Uterus (tissue), 4 donors: ENCODE results near the gene SRCIN1. TPM values are rescaled to one million over a fixed set of nuclear protein-coding genes. Genes with fewer than 3 reads are reported as not detected.

Experiments
- DNase-seq, 2 donors: peaks; one replicate each; pipeline ENCODE4 v3.0.0-alpha.2; 2019 to 2020
- H3K27ac ChIP-seq, 2 donors: fragments of 200-600 bp; sonication (generic); 1 replicate in 1 of 2; 2 replicates in 1 of 2; pipeline ENCODE4 v1.5.1; 2016 to 2018
- H3K27me3 ChIP-seq, 2 donors: fragments of 200-600 bp; sonication (generic); one replicate each; pipeline ENCODE4 v1.5.1; 2018 to 2019; ENCODE audit warnings: control low read depth in 1 of 2
- H3K36me3 ChIP-seq, 2 donors: fragments of 200-600 bp; sonication (generic); one replicate each; pipeline ENCODE4 v1.5.1; 2019; ENCODE audit warnings: control low read depth in 1 of 2
- H3K4me1 ChIP-seq, 2 donors: fragments of 200-600 bp; sonication (generic); one replicate each; pipeline ENCODE4 v1.5.1; 2018 to 2019; ENCODE audit warnings: control low read depth in 1 of 2
- H3K4me3 ChIP-seq, 2 donors: fragments of 200-600 bp; sonication (generic); 1 replicate in 1 of 2; 2 replicates in 1 of 2; pipeline ENCODE4 v1.5.1; 2018 to 2019; ENCODE audit warnings: mild to moderate bottlenecking in 1 of 2
- H3K9me3 ChIP-seq, 2 donors: fragments of 200-600 bp; sonication (generic); one replicate each; pipeline ENCODE4 v1.5.1; 2019; ENCODE audit warnings: control low read depth in 1 of 2
- POLR2A ChIP-seq, 2 donors: fragments of 450-650 bp; IDR thresholded peaks; one replicate each; pipeline ENCODE4 v1.6.1; 2016; ENCODE audit warnings: antibody characterized with exemption in 2 of 2, mild to moderate bottlenecking in 1 of 2, moderate library complexity in 1 of 2
- intact Hi-C: fragments of 100-400 bp; cut with DNase I; formaldehyde crosslinking; loops from one replicate; pipeline ENCODE4 v1.15.1; 2023; ENCODE audit warnings: low total_unique reads
- total RNA-seq, 4 donors: library from RNA; depleted of rRNA in 3 of 4; stranded (reverse); fragments of >200 nt in 3 of 4; gene quantifications; one replicate each; pipeline versions ENCODE4 v1.1.0 to v1.2.4, GENCODE V29; 2014 to 2023
- TF ChIP-seq, protein P1 (sequence below), 4 experiments: fragments of 200-600 bp in 2 of 4; fragments of 450-650 bp in 2 of 4; sonication (generic) in 2 of 4; IDR thresholded peaks; one replicate each; pipeline ENCODE4 v1.5.1; 2016 to 2019; ENCODE audit warnings: antibody characterized with exemption in 4 of 4, mild to moderate bottlenecking in 2 of 4, moderate library complexity in 1 of 4
- donor health status: DM: yes; HTN: yes; CAD: no.

The SRCIN1 gene
- total RNA-seq, 4 donors from 2014 or later: 3.4 to 6.6 TPM; not detected in 2

DNA sequence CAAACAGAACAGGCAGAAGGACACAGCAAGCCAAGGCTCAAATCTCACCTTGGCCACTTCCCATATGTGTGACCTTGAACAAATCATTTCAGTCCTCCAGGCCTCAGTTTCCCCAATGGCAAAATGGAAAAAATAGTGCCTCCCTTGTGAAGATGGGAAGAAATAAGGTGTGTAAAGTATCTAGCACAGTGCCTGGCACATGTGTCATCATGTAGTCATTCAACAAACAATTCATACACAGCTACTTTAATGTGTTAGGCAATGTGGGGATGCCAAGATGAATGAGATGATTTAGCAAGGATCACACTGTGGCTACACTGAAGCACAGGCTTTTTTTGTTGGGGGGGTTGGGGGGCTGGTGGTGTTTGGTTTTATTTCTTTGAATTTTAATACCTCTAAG lies 13.3 kb downstream of the SRCIN1 start:
- H3K27ac ChIP-seq: no peak overlapping the region
- H3K36me3 ChIP-seq: no peaks in the 10 kb centered on the region
- H3K4me3 ChIP-seq: no peak overlapping the region
- intact Hi-C loops: no loop called here
- no peak for DNase-seq
- TF ChIP-seq, protein P1, sequence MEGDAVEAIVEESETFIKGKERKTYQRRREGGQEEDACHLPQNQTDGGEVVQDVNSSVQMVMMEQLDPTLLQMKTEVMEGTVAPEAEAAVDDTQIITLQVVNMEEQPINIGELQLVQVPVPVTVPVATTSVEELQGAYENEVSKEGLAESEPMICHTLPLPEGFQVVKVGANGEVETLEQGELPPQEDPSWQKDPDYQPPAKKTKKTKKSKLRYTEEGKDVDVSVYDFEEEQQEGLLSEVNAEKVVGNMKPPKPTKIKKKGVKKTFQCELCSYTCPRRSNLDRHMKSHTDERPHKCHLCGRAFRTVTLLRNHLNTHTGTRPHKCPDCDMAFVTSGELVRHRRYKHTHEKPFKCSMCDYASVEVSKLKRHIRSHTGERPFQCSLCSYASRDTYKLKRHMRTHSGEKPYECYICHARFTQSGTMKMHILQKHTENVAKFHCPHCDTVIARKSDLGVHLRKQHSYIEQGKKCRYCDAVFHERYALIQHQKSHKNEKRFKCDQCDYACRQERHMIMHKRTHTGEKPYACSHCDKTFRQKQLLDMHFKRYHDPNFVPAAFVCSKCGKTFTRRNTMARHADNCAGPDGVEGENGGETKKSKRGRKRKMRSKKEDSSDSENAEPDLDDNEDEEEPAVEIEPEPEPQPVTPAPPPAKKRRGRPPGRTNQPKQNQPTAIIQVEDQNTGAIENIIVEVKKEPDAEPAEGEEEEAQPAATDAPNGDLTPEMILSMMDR (IDR thresholded peaks at IDR 0.05): no peak
- no peak for TF ChIP-seq POLR2A (IDR thresholded peaks at IDR 0.05)
- no peaks in the 10 kb centered on the region for H3K4me1 ChIP-seq
- no peaks in the 10 kb centered on the region for H3K9me3 ChIP-seq
- H3K27me3 ChIP-seq: no peaks in the 10 kb centered on the region

DNA sequence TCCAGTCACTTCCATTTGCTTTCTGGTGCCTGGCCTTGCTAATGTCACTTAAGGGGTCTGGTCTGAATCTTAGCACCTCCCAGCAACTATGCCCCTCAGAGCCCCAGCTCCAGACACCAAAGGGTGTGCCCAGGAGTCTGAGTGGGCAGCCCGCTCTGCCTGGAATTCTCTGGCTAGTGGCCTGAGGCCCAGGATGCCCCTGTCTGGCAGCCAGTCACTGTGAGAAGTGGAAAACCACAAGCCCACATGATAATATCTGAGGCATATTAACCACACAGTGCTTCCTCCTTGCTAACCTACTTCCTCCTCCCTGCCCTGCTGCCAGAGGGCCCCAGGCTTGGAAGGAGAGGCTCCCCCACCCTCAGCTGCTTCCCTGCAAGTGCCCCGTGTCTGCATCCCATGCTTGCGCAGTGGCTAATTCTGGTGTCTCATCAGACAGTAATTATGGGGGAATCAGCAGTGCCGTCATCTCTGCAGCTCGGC lies 14.0 kb downstream of the SRCIN1 start:
- H3K27me3 ChIP-seq: no peaks in the 10 kb centered on the region
- DNase-seq: no peak
- intact Hi-C loops: no loop called here
- H3K9me3 ChIP-seq: no peaks in the 10 kb centered on the region
- no peak overlapping the region for H3K4me3 ChIP-seq
- H3K27ac ChIP-seq: no peak overlapping the region
- no peaks in the 10 kb centered on the region for H3K36me3 ChIP-seq
- H3K4me1 ChIP-seq: no peaks in the 10 kb centered on the region
- TF ChIP-seq, protein P1 (IDR thresholded peaks at IDR 0.05): no peak
- TF ChIP-seq POLR2A (IDR thresholded peaks at IDR 0.05): no peak

DNA sequence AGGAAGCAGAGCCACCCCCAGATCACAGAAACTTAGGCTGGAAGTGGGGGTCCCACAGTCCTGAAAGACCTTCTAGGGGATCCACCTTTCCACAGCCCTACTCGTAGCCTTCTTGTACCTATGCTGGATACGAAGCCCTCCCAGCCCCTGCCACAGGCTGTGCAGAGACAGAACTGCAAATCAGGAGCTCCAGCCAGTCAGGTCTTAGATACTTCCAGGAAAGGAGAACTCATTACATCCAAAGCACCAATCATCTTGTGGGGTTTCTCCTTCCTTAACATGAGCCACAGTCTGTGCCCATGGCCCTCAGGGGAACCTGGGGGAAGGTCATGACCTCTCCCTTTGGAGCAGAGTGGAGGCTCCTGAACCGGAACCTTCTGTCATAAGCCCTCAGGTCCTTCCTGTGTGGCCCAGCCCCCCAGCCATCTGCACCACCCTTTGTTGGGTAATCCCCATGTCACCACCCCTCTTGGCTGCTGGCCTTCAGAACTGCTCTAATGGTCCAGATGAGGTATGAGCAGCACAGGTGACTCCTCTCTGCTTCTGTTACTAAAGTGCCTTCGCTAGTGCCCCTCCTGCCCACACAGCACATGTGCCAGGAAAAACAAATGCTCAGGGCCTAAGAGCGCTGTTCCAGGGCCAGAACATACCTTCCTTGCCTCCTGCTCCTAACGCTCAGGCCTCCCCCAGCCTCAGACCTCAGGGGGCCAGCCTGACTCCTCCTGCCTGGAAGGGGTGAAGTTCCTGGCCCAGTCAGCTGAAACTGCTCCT lies 14.6 kb downstream of the SRCIN1 start:
- no peak for TF ChIP-seq POLR2A (IDR thresholded peaks at IDR 0.05)
- TF ChIP-seq, protein P1 (IDR thresholded peaks at IDR 0.05): no peak
- no peak for DNase-seq
- no peaks in the 10 kb centered on the region for H3K27me3 ChIP-seq
- intact Hi-C loops: no loop called here
- H3K9me3 ChIP-seq: no peaks in the 10 kb centered on the region
- no peaks in the 10 kb centered on the region for H3K4me1 ChIP-seq
- no peak overlapping the region for H3K27ac ChIP-seq
- H3K36me3 ChIP-seq: no peaks in the 10 kb centered on the region
- H3K4me3 ChIP-seq: no peak overlapping the region

DNA sequence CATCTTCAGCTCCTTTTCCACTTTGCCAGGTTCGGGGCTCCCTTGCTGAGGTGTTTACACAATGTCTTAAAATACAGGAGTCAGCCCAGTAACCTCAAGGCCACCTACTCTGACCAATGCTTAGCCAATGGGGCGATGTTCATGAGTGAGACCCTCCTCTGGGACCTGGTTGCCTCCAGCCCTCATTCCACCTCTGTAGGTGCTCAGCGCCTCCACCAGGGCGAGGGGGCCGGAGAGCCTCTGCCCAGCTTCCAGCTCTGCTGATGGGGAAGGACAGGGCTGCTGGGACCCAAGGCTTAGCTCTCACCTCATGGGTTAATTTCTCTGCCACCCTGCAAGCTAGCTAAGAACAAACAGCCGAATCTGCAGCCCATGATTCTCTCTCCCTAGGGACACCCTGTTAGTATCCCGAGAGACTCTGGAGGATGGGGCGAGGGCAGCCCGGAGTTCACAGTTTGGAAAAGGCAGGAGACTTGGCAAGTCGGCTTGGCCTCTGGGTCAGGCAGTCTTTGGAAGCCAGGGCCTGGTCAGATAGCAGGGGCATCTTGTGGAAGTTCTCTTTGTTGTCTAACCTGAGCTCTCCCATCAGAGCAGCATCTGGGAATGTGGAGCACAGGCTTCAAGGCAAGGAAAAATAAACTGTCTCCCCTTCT lies 16.2 kb downstream of the SRCIN1 start:
- H3K4me3 ChIP-seq: no peak overlapping the region
- H3K27me3 ChIP-seq: no peaks in the 10 kb centered on the region
- TF ChIP-seq, protein P1 (IDR thresholded peaks at IDR 0.05): no peak
- TF ChIP-seq POLR2A (IDR thresholded peaks at IDR 0.05): no peak
- H3K36me3 ChIP-seq: no peaks in the 10 kb centered on the region
- intact Hi-C loops: no loop called here
- H3K9me3 ChIP-seq: no peaks in the 10 kb centered on the region
- H3K4me1 ChIP-seq: no peaks in the 10 kb centered on the region
- DNase-seq: no peak
- H3K27ac ChIP-seq: no peak overlapping the region

DNA sequence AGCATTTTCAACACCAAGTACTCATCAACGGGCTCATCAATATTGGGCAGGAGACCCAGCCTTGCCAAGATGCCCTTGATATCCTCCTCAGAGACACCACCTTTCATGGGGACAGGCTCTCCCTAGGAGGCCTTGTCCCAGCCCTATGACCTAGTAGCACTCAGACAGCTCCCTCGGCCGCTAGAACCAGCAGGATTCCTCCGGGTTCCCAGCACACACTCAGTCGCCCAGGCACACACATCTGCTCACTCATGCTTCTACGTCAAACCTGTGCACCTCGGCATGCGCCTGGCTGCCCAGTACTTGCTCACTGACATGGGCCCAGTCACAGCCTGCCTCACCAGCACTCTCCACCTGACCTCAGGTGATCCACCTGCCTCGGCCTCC lies 17.0 kb downstream of the SRCIN1 start:
- intact Hi-C loops: no loop called here
- Histone ChIP-seq H3K27me3 (no peaks in the 10 kb centered on the region), H3K9me3 (no peaks in the 10 kb centered on the region), H3K36me3 (no peaks in the 10 kb centered on the region), H3K4me3 (no peak overlapping the region), H3K4me1 (no peaks in the 10 kb centered on the region), H3K27ac (no peak overlapping the region)
- TF ChIP-seq POLR2A (IDR thresholded peaks at IDR 0.05): no peak
- TF ChIP-seq, protein P1 (IDR thresholded peaks at IDR 0.05): no peak
- DNase-seq: no peak
